H9 (cell line): ENCODE measurements around the gene PAXX. TPM values are rescaled to one million over a fixed set of nuclear protein-coding genes. Genes with fewer than 3 reads are reported as not detected.
A peak's percentile ranks its signal among the peaks of the same experiment; 100 is the strongest.

Source experiments
- DNase-seq: peaks from one replicate; pipeline ENCODE4 v3.0.0-alpha.2; 2017
- H2AFZ ChIP-seq: one replicate; pipeline ENCODE4 v1.6.1; 2013; ENCODE audit warnings: mild to moderate bottlenecking, low read length, control low read depth, moderate library complexity
- H2AK5ac ChIP-seq: 2 replicates; pipeline ENCODE4 v1.6.1; 2013; ENCODE audit warnings: low read length, control low read depth, mixed read lengths; ENCODE audit not compliant: insufficient read length
- H2BK120ac ChIP-seq: one replicate; pipeline ENCODE4 v1.6.1; 2013; ENCODE audit warnings: low read depth, mild to moderate bottlenecking, low read length, control low read depth, inconsistent platforms; ENCODE audit not compliant: poor library complexity, severe bottlenecking
- H2BK12ac ChIP-seq: 2 replicates; pipeline ENCODE4 v1.6.1; 2013; ENCODE audit warnings: low read length, control low read depth, mixed read lengths, low read depth; ENCODE audit not compliant: insufficient read length
- H2BK15ac ChIP-seq: 2 replicates; pipeline ENCODE4 v1.6.1; 2013; ENCODE audit warnings: low read depth, low read length, control low read depth
- H2BK20ac ChIP-seq: one replicate; pipeline ENCODE4 v1.6.1; 2013; ENCODE audit warnings: low read depth, mild to moderate bottlenecking, low read length, control low read depth, inconsistent platforms; ENCODE audit not compliant: poor library complexity, severe bottlenecking
- H2BK5ac ChIP-seq: 2 replicates; pipeline ENCODE4 v1.6.1; 2013; ENCODE audit warnings: low read length, control low read depth, mixed read lengths; ENCODE audit not compliant: insufficient read length
- H3K14ac ChIP-seq: 2 replicates; pipeline ENCODE4 v1.6.1; 2013; ENCODE audit warnings: low read length, control low read depth; ENCODE audit not compliant: insufficient read depth
- H3K18ac ChIP-seq: 2 replicates; pipeline ENCODE4 v1.6.1; 2013; ENCODE audit warnings: low read depth, mild to moderate bottlenecking, mixed read lengths, low read length, control low read depth; ENCODE audit not compliant: insufficient read length
- H3K23ac ChIP-seq: 2 replicates; pipeline ENCODE4 v1.6.1; 2013; ENCODE audit warnings: low read length, control low read depth, mixed read lengths, low read depth; ENCODE audit not compliant: insufficient read length
- H3K23me2 ChIP-seq: 2 replicates; pipeline ENCODE4 v1.6.1; 2013; ENCODE audit warnings: low read depth, mild to moderate bottlenecking, mixed read lengths, low read length, control low read depth; ENCODE audit not compliant: insufficient read length, poor library complexity, severe bottlenecking
- H3K27ac ChIP-seq: 2 replicates; pipeline ENCODE4 v1.5.1; 2013; ENCODE audit warnings: low read length, control low read depth, mixed read lengths, low read depth; ENCODE audit not compliant: insufficient read length
- H3K27me3 ChIP-seq: 2 replicates; pipeline ENCODE4 v1.6.1; 2013; ENCODE audit warnings: low read length, control low read depth, inconsistent platforms; ENCODE audit not compliant: insufficient read depth
- H3K4ac ChIP-seq: 2 replicates; pipeline ENCODE4 v1.6.1; 2013; ENCODE audit warnings: low read depth, mild to moderate bottlenecking, control low read depth, inconsistent platforms, low read length, moderate library complexity
- H3K4me1 ChIP-seq: 2 replicates; pipeline ENCODE4 v1.6.1; 2013; ENCODE audit warnings: low read length, control low read depth, inconsistent platforms; ENCODE audit not compliant: insufficient read depth
- H3K4me2 ChIP-seq: 2 replicates; pipeline ENCODE4 v1.6.1; 2013; ENCODE audit warnings: low read length, control low read depth, mixed read lengths; ENCODE audit not compliant: insufficient read length, insufficient read depth
- H3K56ac ChIP-seq: 2 replicates; pipeline ENCODE4 v1.6.1; 2013; ENCODE audit warnings: low read depth, mild to moderate bottlenecking, mixed read lengths, low read length, control low read depth; ENCODE audit not compliant: insufficient read length
- H3K79me1 ChIP-seq: 2 replicates; pipeline ENCODE4 v1.6.1; 2013; ENCODE audit warnings: low read depth, mild to moderate bottlenecking, moderate library complexity, low read length, control low read depth, inconsistent platforms; ENCODE audit not compliant: insufficient read depth, poor library complexity, severe bottlenecking
- H3K79me2 ChIP-seq: 2 replicates; pipeline ENCODE4 v1.6.1; 2013; ENCODE audit warnings: low read length, control low read depth, inconsistent platforms; ENCODE audit not compliant: insufficient read depth
- H3K9ac ChIP-seq: 2 replicates; pipeline ENCODE4 v1.6.1; 2013; ENCODE audit warnings: low read length, control low read depth, mixed read lengths; ENCODE audit not compliant: insufficient read length; ENCODE audit errors: extremely low read depth
- H3K9me3 ChIP-seq: one replicate; pipeline ENCODE4 v1.6.1; 2013; ENCODE audit warnings: low read depth, low read length, inconsistent platforms; ENCODE audit not compliant: control insufficient read depth
- H3T11ph ChIP-seq: one replicate; pipeline ENCODE4 v1.6.1; 2013; ENCODE audit warnings: mild to moderate bottlenecking, low read length, control low read depth, inconsistent platforms
- H4K20me1 ChIP-seq: one replicate; pipeline ENCODE4 v1.6.1; 2013; ENCODE audit not compliant: control insufficient read depth, insufficient read length, insufficient read depth
- H4K5ac ChIP-seq: 2 replicates; pipeline ENCODE4 v1.6.1; 2013; ENCODE audit warnings: low read depth, mild to moderate bottlenecking, mixed read lengths, low read length, control low read depth; ENCODE audit not compliant: insufficient read length
- H4K8ac ChIP-seq: replicated peaks from 2 replicates; pipeline ENCODE4 v1.6.1; 2013; ENCODE audit warnings: low read length, control low read depth, mixed read lengths, low read depth; ENCODE audit not compliant: insufficient read length
- H4K91ac ChIP-seq: 2 replicates; pipeline ENCODE4 v1.6.1; 2013; ENCODE audit warnings: low read depth, mild to moderate bottlenecking, moderate library complexity, mixed read lengths, low read length, control low read depth; ENCODE audit not compliant: insufficient read length
- H3K27ac Mint-ChIP-seq, 3 experiments: 2 replicates in 2 of 3; 3 replicates in 1 of 3; pipeline ENCODE4 v1.8.0; 2020 to 2021; ENCODE audit warnings: mixed read lengths in 3 of 3, mild to moderate bottlenecking in 1 of 3, moderate library complexity in 1 of 3
- H3K27me3 Mint-ChIP-seq: 2 replicates; pipeline ENCODE4 v1.8.0; 2021; ENCODE audit warnings: low read depth, mild to moderate bottlenecking, moderate library complexity, mixed read lengths
- H3K36me3 Mint-ChIP-seq, 3 experiments: 2 replicates in 2 of 3; 3 replicates in 1 of 3; pipeline ENCODE4 v1.8.0; 2020 to 2021; ENCODE audit warnings: low read depth in 3 of 3, mixed read lengths in 3 of 3; ENCODE audit not compliant: insufficient read depth in 1 of 3
- H3K4me1 Mint-ChIP-seq, 2 experiments: 2 replicates each; pipeline ENCODE4 v1.8.0; 2020; ENCODE audit warnings: mixed read lengths in 2 of 2
- H3K4me3 Mint-ChIP-seq, 2 experiments: 2 replicates in 1 of 2; 3 replicates in 1 of 2; pipeline ENCODE4 v1.8.0; 2020 to 2021; ENCODE audit warnings: mild to moderate bottlenecking in 2 of 2, mixed read lengths in 2 of 2, moderate library complexity in 1 of 2
- H3K9me3 Mint-ChIP-seq, 2 experiments: 2 replicates in 1 of 2; 3 replicates in 1 of 2; pipeline ENCODE4 v1.8.0; 2020; ENCODE audit warnings: mild to moderate bottlenecking in 2 of 2, mixed read lengths in 2 of 2, moderate library complexity in 1 of 2
- CTCF ChIP-seq: fragments of 200-600 bp; sonication (generic); conservative IDR thresholded peaks from 3 replicates; pipeline ENCODE4 v1.8.0; 2021; ENCODE audit warnings: antibody characterized with exemption, mild to moderate bottlenecking
- WGBS: extraction: QIAGEN DNeasy Blood & Tissue Kit; methylation state at CpG from one replicate; pipeline ENCODE4 v1.1.7; 2013; ENCODE audit warnings: missing lambda C conversion rate, low lambda C conversion rate, mixed read lengths; ENCODE audit not compliant: insufficient read length; ENCODE audit errors: extremely low coverage; 5-methylcytosine and 5-hydroxymethylcytosine counted together
- total RNA-seq: library from RNA; stranded (reverse); gene quantifications from 2 replicates; pipeline ENCODE4 v1.2.1, GENCODE V29; 2021

The PAXX gene
- total RNA-seq, 1 experiment from 2014 or later, result 51.2 TPM

- Histone ChIP-seq H3K9ac (no peak overlapping the region), H2BK20ac (no peak overlapping the region), H3K4me2 (no peak overlapping the region), H3K9me3 (no peaks in the 10 kb centered on the region), H3K18ac (no peak overlapping the region), H4K20me1 (peaks cover 2% of the 10 kb centered on the region), H2BK5ac (no peak overlapping the region), H3K4me1 (no peaks in the 10 kb centered on the region), H3K4ac (no peak overlapping the region), H4K8ac (no peak overlapping the region), H4K91ac (no peak overlapping the region), H2AK5ac (no peak overlapping the region), H3K27ac (no peak overlapping the region), H2BK12ac (no peak overlapping the region), H3K23ac (no peak overlapping the region), H2AFZ (no peak overlapping the region), H3K56ac (no peak overlapping the region), H2BK120ac (no peak overlapping the region), H3K23me2 (peaks cover 5% of the 10 kb centered on the region), H3K79me1 (no peaks in the 10 kb centered on the region), H3T11ph (no peak overlapping the region), H4K5ac (no peak overlapping the region), H3K27me3 (no peaks in the 10 kb centered on the region), H3K79me2 (no peaks in the 10 kb centered on the region), H2BK15ac (no peak overlapping the region), H3K14ac (no peak overlapping the region)
- H3K4me1 Mint-ChIP-seq, result peaks cover 2 to 3% of the 10 kb centered on the region in 2 experiments
- H3K36me3 Mint-ChIP-seq, result no peaks in the 10 kb centered on the region; a peak in 1 of 7 replicates
- TF ChIP-seq CTCF, result no peak
- H3K27ac Mint-ChIP-seq, result no peak overlapping the region
- no CpG with 5 or more reads among the region's 44 CpGs for whole genome bisulfite sequencing
- peaks cover 6% of the 10 kb centered on the region in 2 experiments; a peak in 4 of 5 replicates for H3K9me3 Mint-ChIP-seq
- no peak for DNase-seq
- peaks cover 6% of the 10 kb centered on the region; the same call in 1 of the 2 replicates for H3K27me3 Mint-ChIP-seq
- peak overlapping the region in 1 of 2 experiments; percentile 35; a peak in 1 of 5 replicates for H3K4me3 Mint-ChIP-seq
These were observed 39.1 kb upstream of the PAXX start for GRCh38 chr9:136952876-136953770.
